Left ventricle myocardium inferior (tissue), 1 donor: ENCODE results near the gene CYBA. TPM values are rescaled to one million over a fixed set of nuclear protein-coding genes. Genes with fewer than 3 reads are reported as not detected.

Experiments used
- DNase-seq: peaks from one replicate; pipeline ENCODE4 v3.0.0-alpha.2; 2020
- H3K27ac ChIP-seq: fragments of 200-600 bp; replicated peaks from 2 replicates; pipeline ENCODE4 v1.8.0; 2021
- H3K27me3 ChIP-seq: fragments of 200-600 bp; 2 replicates; pipeline ENCODE4 v1.8.0; 2021; ENCODE audit warnings: low read depth
- H3K36me3 ChIP-seq: fragments of 200-600 bp; 2 replicates; pipeline ENCODE4 v1.8.0; 2021
- H3K4me1 ChIP-seq: fragments of 200-600 bp; 2 replicates; pipeline ENCODE4 v1.8.0; 2021
- H3K4me3 ChIP-seq: fragments of 200-600 bp; 2 replicates; pipeline ENCODE4 v1.8.0; 2021; ENCODE audit warnings: mild to moderate bottlenecking, moderate library complexity
- H3K9me3 ChIP-seq: fragments of 200-600 bp; replicated peaks from 2 replicates; pipeline ENCODE4 v1.8.0; 2021
- CTCF ChIP-seq: fragments of 200-600 bp; IDR thresholded peaks from 2 replicates; pipeline ENCODE4 v1.8.0; 2021; ENCODE audit warnings: antibody characterized with exemption, mild to moderate bottlenecking, borderline replicate concordance
- intact Hi-C: fragments of 100-400 bp; cut with micrococcal nuclease; formaldehyde crosslinking; loops from one replicate; pipeline ENCODE4 v1.11.0; 2022
- total RNA-seq: library from RNA; stranded (reverse); fragmentation: NEBNext Ultra II Directional; extraction: Animal tissue kit (Norgen Biotek cat#: 25700); gene quantifications from one replicate; pipeline ENCODE4 v1.2.1, GENCODE V29; 2021
- donor health status: DM: no; HTN: yes; CAD: no; lungs with severe emphysema.

Gene CYBA
- total RNA-seq, 1 donor from 2014 or later = 42.6 TPM

GRCh38 chr16:88645455-88645854 lies 5.4 kb downstream of the CYBA start:
- no peak overlapping the region for H3K4me3 ChIP-seq
- H3K27ac ChIP-seq = no peak overlapping the region
- H3K36me3 ChIP-seq = no peaks in the 10 kb centered on the region
- DNase-seq = no peak
- H3K4me1 ChIP-seq = peaks cover 14% of the 10 kb centered on the region
- H3K9me3 ChIP-seq = no peaks in the 10 kb centered on the region
- no peak for TF ChIP-seq CTCF
- peaks cover 10% of the 10 kb centered on the region for H3K27me3 ChIP-seq
- intact Hi-C loops = no loop called here

- H3K4me1 ChIP-seq = no peaks in the 10 kb centered on the region
- intact Hi-C loops = no loop called here
- no peak overlapping the region for H3K27ac ChIP-seq
- DNase-seq = no peak
- peaks cover 28% of the 10 kb centered on the region for H3K27me3 ChIP-seq
- TF ChIP-seq CTCF = no peak
- H3K9me3 ChIP-seq = no peaks in the 10 kb centered on the region
- H3K36me3 ChIP-seq = no peaks in the 10 kb centered on the region
- no peak overlapping the region for H3K4me3 ChIP-seq
These were observed 7.3 kb downstream of the CYBA start for GRCh38 chr16:88643644-88643932.

GRCh38 chr16:88642881-88643643 lies 7.8 kb downstream of the CYBA start:
- DNase-seq = no peak
- Histone ChIP-seq H3K9me3 (no peaks in the 10 kb centered on the region), H3K4me3 (no peak overlapping the region), H3K27me3 (peaks cover 34% of the 10 kb centered on the region), H3K4me1 (no peaks in the 10 kb centered on the region), H3K36me3 (no peaks in the 10 kb centered on the region), H3K27ac (no peak overlapping the region)
- intact Hi-C loops = no loop called here
- TF ChIP-seq CTCF = no peak

GRCh38 chr16:88640498-88641247 lies 10.2 kb downstream of the CYBA start:
- H3K27ac ChIP-seq = no peak overlapping the region
- no peak for TF ChIP-seq CTCF
- no peaks in the 10 kb centered on the region for H3K9me3 ChIP-seq
- DNase-seq = no peak
- peaks cover 57% of the 10 kb centered on the region for H3K27me3 ChIP-seq
- H3K4me3 ChIP-seq = no peak overlapping the region
- H3K4me1 ChIP-seq = no peaks in the 10 kb centered on the region
- intact Hi-C loops = no loop called here
- H3K36me3 ChIP-seq = no peaks in the 10 kb centered on the region

GRCh38 chr16:88640039-88640495 lies 10.8 kb downstream of the CYBA start:
- Histone ChIP-seq H3K4me1 (peaks cover 3% of the 10 kb centered on the region), H3K27ac (no peak overlapping the region), H3K4me3 (no peak overlapping the region), H3K9me3 (no peaks in the 10 kb centered on the region), H3K27me3 (peaks cover 64% of the 10 kb centered on the region), H3K36me3 (no peaks in the 10 kb centered on the region)
- DNase-seq = no peak
- TF ChIP-seq CTCF = no peak
- intact Hi-C loops = no loop called here
